Measurements from ENCODE around the gene SNAPC4. TPM values are rescaled to one million over a fixed set of nuclear protein-coding genes. Genes with fewer than 3 reads are reported as not detected.

The SNAPC4 gene
- total RNA-seq, 3 donors from 2014 or later: 7.4 to 7.6 (median 7.6) TPM

DNA sequence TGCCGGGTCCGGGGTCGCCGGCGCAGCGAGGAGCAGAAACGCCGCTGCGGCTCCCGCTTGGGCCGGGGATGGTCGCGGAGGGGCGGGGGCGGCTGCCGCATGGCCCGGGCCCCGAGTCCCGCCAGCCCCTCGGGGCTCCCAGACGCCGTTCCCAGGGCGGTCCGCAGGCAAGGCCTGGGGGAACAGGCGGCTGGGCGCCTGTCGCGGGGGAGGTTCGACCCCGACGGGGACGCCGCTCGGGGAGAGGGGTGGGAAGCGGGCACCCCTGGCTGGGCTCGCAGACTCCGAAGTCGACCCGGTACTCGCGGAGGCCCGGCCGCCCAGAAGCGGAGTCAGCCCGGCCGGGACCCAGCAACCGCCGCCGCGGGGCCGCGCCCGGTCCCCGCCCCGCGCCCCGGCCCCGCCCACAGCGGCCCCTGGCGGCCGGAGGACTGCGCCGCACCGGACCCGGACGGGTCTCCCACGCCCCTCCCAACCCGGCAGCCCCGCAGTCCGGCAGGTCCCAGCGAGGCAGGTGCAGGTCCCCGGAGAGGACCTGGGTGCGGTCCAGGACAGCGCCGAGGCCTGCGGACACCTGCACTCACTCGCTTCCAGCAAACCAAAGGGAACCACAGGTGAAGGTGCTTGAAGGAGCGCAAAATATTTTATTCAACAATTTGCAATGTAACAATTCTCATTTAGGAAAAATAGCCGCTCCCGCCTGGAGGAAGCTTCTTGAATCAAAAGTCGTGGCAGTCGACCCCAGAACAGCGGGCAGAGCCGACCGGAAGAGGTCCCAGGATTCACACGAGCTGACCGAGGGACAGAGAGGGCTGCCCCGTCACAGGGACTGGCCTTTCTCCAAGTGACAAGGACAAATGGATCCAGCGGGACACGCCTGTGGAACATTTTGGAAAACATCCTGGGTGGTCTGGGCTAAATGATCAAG lies 39.8 kb upstream of the SNAPC4 start, which contains the start of gene INPP5E:
Gene INPP5E (minus strand): TSS at position 365 of the 928 bp plus-strand sequence. CDS start 426 bp downstream, outside the sequence.
- intact Hi-C loops (cut with DNase I, micrococcal nuclease): no loop called here
- Histone ChIP-seq H3K4me3 (peak within 1 kb of the TSS; percentile 80), H3K4me1 (ENCODE audit: low read depth) (peaks cover 21% of the 10 kb centered on the region), H3K9me3 (no peaks in the 10 kb centered on the region), H3K36me3 (ENCODE audit: low read depth) (peaks cover 6% of the 10 kb centered on the region)
- TF ChIP-seq, protein P1, sequence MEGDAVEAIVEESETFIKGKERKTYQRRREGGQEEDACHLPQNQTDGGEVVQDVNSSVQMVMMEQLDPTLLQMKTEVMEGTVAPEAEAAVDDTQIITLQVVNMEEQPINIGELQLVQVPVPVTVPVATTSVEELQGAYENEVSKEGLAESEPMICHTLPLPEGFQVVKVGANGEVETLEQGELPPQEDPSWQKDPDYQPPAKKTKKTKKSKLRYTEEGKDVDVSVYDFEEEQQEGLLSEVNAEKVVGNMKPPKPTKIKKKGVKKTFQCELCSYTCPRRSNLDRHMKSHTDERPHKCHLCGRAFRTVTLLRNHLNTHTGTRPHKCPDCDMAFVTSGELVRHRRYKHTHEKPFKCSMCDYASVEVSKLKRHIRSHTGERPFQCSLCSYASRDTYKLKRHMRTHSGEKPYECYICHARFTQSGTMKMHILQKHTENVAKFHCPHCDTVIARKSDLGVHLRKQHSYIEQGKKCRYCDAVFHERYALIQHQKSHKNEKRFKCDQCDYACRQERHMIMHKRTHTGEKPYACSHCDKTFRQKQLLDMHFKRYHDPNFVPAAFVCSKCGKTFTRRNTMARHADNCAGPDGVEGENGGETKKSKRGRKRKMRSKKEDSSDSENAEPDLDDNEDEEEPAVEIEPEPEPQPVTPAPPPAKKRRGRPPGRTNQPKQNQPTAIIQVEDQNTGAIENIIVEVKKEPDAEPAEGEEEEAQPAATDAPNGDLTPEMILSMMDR (IDR thresholded peaks at IDR 0.05): peak; percentile 92
- DNase-seq: peak; percentile 79 to 89 (median 82)
- peak; percentile 94 for ATAC-seq

DNA sequence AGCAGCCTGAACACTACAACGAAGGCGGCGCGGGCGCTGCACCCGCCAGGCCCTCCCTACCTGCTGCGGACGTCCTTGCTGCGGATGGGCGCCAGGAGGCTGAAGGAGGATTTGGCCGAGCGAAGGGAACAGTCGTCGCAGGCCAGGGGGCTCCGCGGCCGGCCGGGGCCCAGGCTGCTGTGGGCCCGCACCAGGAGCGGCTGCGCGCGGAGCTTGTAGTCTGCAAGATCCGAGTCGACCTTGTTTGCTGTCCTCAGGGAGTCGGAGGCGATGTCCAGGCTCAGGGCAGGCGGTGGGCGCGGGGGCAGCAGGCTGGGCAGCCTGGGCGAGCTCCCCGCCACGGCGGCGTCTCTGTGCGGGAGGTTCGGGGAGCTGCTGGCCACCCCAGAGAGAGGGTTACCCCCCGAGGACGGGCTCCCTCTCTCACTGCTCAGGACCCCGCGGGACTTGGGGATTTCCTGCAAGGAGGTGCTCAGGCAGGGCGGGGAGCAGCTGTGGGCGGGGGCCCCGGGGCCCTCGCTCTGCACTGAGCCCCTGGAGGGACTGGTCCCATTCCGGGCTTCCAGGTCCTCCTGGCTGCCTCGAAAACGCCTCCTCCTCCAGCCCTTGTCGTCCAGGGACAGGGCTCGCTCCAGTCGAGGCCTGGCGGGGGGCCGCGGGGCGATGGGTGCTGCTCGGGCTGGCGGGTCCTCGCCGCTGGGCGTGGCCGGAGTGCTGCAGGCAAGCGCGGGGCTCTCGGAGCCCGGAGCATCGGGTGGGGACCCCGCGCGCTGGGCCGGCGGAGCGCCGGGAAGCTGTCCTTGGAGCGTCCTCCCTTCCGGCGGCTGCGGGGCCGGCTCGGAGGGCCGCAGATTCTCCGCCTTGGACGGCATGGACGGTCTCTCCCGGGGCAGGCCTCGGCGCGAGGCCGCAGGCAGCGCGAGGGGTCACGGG lies 38.8 kb upstream of the SNAPC4 start:
- Histone ChIP-seq H3K9me3 (no peaks in the 10 kb centered on the region), H3K4me1 (ENCODE audit: low read depth) (peaks cover 21% of the 10 kb centered on the region), H3K36me3 (ENCODE audit: low read depth) (no peaks in the 10 kb centered on the region), H3K4me3 (peak overlapping the region; percentile 80)
- TF ChIP-seq, protein P1 (IDR thresholded peaks at IDR 0.05): no peak
- DNase-seq: peak; percentile 29 to 69 (median 59)
- ATAC-seq: peak; percentile 57
- intact Hi-C loops (cut with DNase I, micrococcal nuclease): no loop called here

DNA sequence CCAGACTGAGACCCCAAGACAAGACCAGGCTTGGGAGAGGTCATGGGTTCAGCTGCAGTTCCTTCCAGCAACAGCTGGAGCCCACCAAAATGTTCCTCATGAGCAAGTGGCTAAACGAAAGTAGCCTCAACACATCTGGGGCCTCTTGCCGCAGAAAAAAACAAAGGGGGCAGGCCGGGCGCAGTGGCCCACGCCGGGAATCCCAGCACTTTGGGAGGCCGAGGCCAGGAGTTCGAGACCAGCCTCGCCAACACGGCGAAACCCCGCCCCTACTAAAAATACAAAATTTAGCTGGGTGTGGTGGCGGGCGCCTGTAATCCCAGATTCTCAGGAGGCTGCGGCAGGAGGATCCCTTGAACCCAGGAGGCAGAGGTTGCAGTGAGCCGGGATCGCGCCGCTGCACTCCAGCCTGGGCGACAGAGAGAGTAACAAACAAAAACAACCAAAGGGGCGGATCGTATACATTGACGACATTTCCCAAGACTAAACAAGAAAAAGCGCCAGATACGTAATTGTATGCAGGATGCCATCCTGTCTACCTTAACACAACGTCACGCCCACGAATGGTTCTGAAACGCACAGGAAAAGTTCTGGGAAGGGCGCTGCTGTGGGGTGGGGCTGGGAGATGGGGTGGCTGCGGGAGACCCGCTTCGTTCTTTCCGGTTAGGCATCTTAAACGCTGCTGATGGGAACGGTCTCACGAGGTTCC lies 38.0 kb upstream of the SNAPC4 start:
- Histone ChIP-seq H3K9me3 (no peaks in the 10 kb centered on the region), H3K4me1 (ENCODE audit: low read depth) (peaks cover 21% of the 10 kb centered on the region), H3K4me3 (peak overlapping the region; percentile 80), H3K36me3 (ENCODE audit: low read depth) (no peaks in the 10 kb centered on the region)
- ATAC-seq (no peak), DNase-seq (no peak)
- TF ChIP-seq, protein P1 (IDR thresholded peaks at IDR 0.05): no peak
- intact Hi-C loops (cut with DNase I, micrococcal nuclease): no loop called here

DNA sequence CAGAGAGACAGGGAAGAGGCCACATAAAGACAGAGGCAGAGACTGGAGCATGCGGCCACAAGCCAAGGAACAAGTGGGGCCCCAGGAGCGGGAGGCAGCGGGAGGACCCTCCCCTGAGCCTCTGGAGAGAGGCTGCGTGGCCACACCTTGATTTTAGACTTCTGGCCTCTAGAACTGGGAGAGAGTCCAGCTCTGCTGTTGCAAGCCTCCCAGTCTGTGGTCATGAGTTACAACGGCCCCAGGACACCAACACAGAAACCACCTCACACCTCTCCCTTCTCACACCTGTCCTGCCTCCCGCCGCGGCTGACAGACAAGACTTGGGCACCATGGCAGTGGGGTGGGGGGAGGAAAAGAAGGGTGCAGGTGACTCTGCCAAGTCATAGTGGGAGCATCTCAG lies 37.5 kb upstream of the SNAPC4 start:
- no peaks in the 10 kb centered on the region for H3K9me3 ChIP-seq
- intact Hi-C loops (cut with DNase I, micrococcal nuclease): no loop called here
- H3K4me1 ChIP-seq (ENCODE audit: low read depth): peaks cover 21% of the 10 kb centered on the region
- TF ChIP-seq, protein P1 (IDR thresholded peaks at IDR 0.05): no peak
- no peaks in the 10 kb centered on the region for H3K36me3 ChIP-seq (ENCODE audit: low read depth)
- no peak overlapping the region for H3K4me3 ChIP-seq
- ATAC-seq: no peak
- no peak for DNase-seq

DNA sequence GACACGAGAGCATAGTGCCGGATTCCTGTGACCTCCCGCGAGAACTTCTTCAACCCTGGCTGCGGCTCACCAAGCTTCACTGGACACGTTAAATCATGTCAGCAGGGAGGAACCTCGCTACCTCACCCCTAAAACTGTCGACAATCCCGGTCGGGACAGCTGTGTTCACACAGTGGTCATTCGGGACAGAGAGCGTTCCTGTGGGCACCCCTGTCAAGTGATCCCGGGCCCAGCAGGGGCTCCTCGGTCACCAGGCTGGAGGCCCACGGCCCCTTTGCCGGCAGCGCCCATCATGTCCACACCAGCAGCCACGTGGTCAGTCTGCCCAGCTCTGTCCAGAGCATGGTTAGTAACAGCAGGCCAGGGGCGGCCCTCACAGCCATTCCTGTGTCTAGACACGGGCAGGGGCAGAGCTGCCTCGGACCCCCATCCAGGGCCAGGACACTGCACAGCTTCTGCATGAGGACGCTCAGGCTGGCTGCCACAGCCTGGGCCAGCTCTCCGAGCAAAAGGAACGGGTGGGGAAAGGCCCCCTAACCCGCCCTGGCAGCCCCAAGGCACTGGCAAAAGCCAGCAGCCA lies 36.2 kb upstream of the SNAPC4 start:
- DNase-seq (no peak), ATAC-seq (no peak)
- peaks cover 21% of the 10 kb centered on the region for H3K4me1 ChIP-seq (ENCODE audit: low read depth)
- TF ChIP-seq, protein P1 (IDR thresholded peaks at IDR 0.05): no peak
- H3K4me3 ChIP-seq: no peak overlapping the region
- no peaks in the 10 kb centered on the region for H3K9me3 ChIP-seq
- no peaks in the 10 kb centered on the region for H3K36me3 ChIP-seq (ENCODE audit: low read depth)
- intact Hi-C loops (cut with DNase I, micrococcal nuclease): no loop called here
